OCI-LY3 (cell line): ENCODE results near the gene PCDHGB6.
"Not testable (repeated sequence)": the region's sequence is repeated elsewhere in the genome, so short reads cannot be mapped to it uniquely, and the experiment has no call there.

Experiments
- H2AFZ ChIP-seq: fragments of 200-600, 300-600 bp; shearing (Covaris generic); 2 replicates; pipeline ENCODE4 v1.6.0; 2014; ENCODE audit warnings: antibody characterized with exemption, low read depth, low read length
- H3K27ac ChIP-seq: fragments of 200-600, 300-600 bp; sonication (generic); 2 replicates; pipeline ENCODE4 v1.5.1; 2014; ENCODE audit warnings: mild to moderate bottlenecking, low read length, moderate library complexity, mixed read lengths
- H3K27me3 ChIP-seq: fragments of 200-600, 300-600 bp; sonication (generic); 2 replicates; pipeline ENCODE4 v1.6.1; 2014; ENCODE audit warnings: low read depth, low read length, mixed read lengths
- H3K36me3 ChIP-seq: fragments of 200-600, 300-600 bp; sonication (generic); replicated peaks from 2 replicates; pipeline ENCODE3; 2014; ENCODE audit warnings: low read depth, low read length, mixed read lengths
- H3K4me1 ChIP-seq: fragments of 300-600, 200-600 bp; sonication (generic); 2 replicates; pipeline ENCODE4 v1.6.1; 2014; ENCODE audit warnings: low read length, mixed read lengths
- H3K4me2 ChIP-seq: fragments of 200-600, 300-600 bp; sonication (generic); 2 replicates; pipeline ENCODE4 v1.6.1; 2014; ENCODE audit warnings: low read length, mixed read lengths
- H3K4me3 ChIP-seq: fragments of 300-600, 200-600 bp; sonication (generic); 2 replicates; pipeline ENCODE4 v1.5.1; 2014; ENCODE audit warnings: antibody characterized with exemption, mild to moderate bottlenecking, low read length, moderate library complexity
- H3K79me2 ChIP-seq: fragments of 300-600, 200-600 bp; shearing (Covaris generic); 2 replicates; pipeline ENCODE4 v1.6.1; 2014; ENCODE audit warnings: mild to moderate bottlenecking, low read length, mixed read lengths
- H3K9ac ChIP-seq: fragments of 300-600, 200-600 bp; shearing (Covaris generic); 2 replicates; pipeline ENCODE4 v1.6.0; 2014; ENCODE audit warnings: mild to moderate bottlenecking, low read length, moderate library complexity
- H3K9me3 ChIP-seq: fragments of 200-600, 300-600 bp; shearing (Covaris generic); 2 replicates; pipeline ENCODE4 v1.6.1; 2014; ENCODE audit warnings: low read length, mixed read lengths; ENCODE audit not compliant: insufficient read depth
- H4K20me1 ChIP-seq: fragments of 200-600, 300-600 bp; sonication (generic); 2 replicates; pipeline ENCODE4 v1.6.1; 2016; ENCODE audit warnings: low read length, mixed read lengths; ENCODE audit not compliant: insufficient read depth
- CTCF ChIP-seq: fragments of 200-600, 300-600 bp; sonication (generic); IDR thresholded peaks from 2 replicates; pipeline ENCODE4 v1.5.1; 2014; ENCODE audit warnings: antibody characterized with exemption, low read length, low read depth
- EZH2phosphoT487 ChIP-seq: fragments of 200-600 bp; shearing (Covaris generic); IDR thresholded peaks from 2 replicates; pipeline ENCODE4 v1.6.1; 2018; ENCODE audit warnings: antibody characterized with exemption, mixed run types, low read depth

The PCDHGB6 gene

GRCh38 chr5:141413540-141414069 lies 5.8 kb downstream of the PCDHGB6 start:
- Histone ChIP-seq H3K79me2 (no peaks in the 10 kb centered on the region), H3K4me2 (peak overlapping the region; percentile 83)
- no peak for TF ChIP-seq EZH2phosphoT487
- no peak for TF ChIP-seq CTCF

GRCh38 chr5:141414548-141415274 lies 6.9 kb downstream of the PCDHGB6 start:
- not testable (repeated sequence) for H2AFZ ChIP-seq, H3K9me3 ChIP-seq, H3K4me3 ChIP-seq, H3K9ac ChIP-seq, H3K4me2 ChIP-seq, H3K36me3 ChIP-seq, H3K27me3 ChIP-seq, H4K20me1 ChIP-seq, H3K79me2 ChIP-seq, H3K27ac ChIP-seq, H3K4me1 ChIP-seq

More at GRCh38 chr5:141413540-141414069, 5.8 kb downstream of the PCDHGB6 start:
- H4K20me1 ChIP-seq, result no peaks in the 10 kb centered on the region
- H3K4me3 ChIP-seq, result peak overlapping the region; percentile 89
- no peak overlapping the region for H3K27ac ChIP-seq
- peak overlapping the region; percentile 59 for H3K9ac ChIP-seq
- H3K4me1 ChIP-seq, result no peaks in the 10 kb centered on the region
- no peaks in the 10 kb centered on the region for H3K9me3 ChIP-seq
- H2AFZ ChIP-seq, result peak overlapping the region; percentile 97
- no peaks in the 10 kb centered on the region for H3K36me3 ChIP-seq
- no peaks in the 10 kb centered on the region for H3K27me3 ChIP-seq

- H3K4me1 ChIP-seq, H3K27ac ChIP-seq, H3K79me2 ChIP-seq, H4K20me1 ChIP-seq, H2AFZ ChIP-seq, H3K4me3 ChIP-seq, H3K9me3 ChIP-seq, H3K9ac ChIP-seq, H3K27me3 ChIP-seq, H3K36me3 ChIP-seq, H3K4me2 ChIP-seq: not testable (repeated sequence)
These were observed 7.4 kb downstream of the PCDHGB6 start for GRCh38 chr5:141415275-141415618.

GRCh38 chr5:141417494-141418172 lies 9.8 kb downstream of the PCDHGB6 start, which contains the start of gene PCDHGB7:
TSS of gene PCDHGB7 (plus strand) at chr5:141417677. CDS start at chr5:141417860, 183 bp downstream.
- H3K27ac ChIP-seq, H3K4me2 ChIP-seq: not testable (repeated sequence)

More at GRCh38 chr5:141417494-141418172, 9.8 kb downstream of the PCDHGB6 start, which contains the start of gene PCDHGB7:
- H2AFZ ChIP-seq, H3K79me2 ChIP-seq, H3K36me3 ChIP-seq, H3K9ac ChIP-seq, H4K20me1 ChIP-seq, H3K27me3 ChIP-seq, H3K9me3 ChIP-seq, H3K4me1 ChIP-seq, H3K4me3 ChIP-seq: not testable (repeated sequence)
- TF ChIP-seq CTCF, result peak; percentile 36
